HG03139 (cell line): Measurements from ENCODE around the gene RCL1.
"Not testable (repeated sequence)": the region's sequence is repeated elsewhere in the genome, so short reads cannot be mapped to it uniquely, and the experiment has no call there.

Experiments
- ATAC-seq: cut with Tn5 transposase; IDR thresholded peaks from one replicate; pipeline ENCODE4 v1.9.1; 2021; ENCODE audit not compliant: unreplicated experiment

RCL1 gene

GRCh38 chr9:4866239-4866969 is 73.7 kb downstream of the RCL1 start:
- ATAC-seq: no peak

- ATAC-seq: no peak
Measured at GRCh38 chr9:4873066-4873465, 80.3 kb downstream of the RCL1 start.

- ATAC-seq: no peak
Measured at GRCh38 chr9:4875559-4875958, 82.8 kb downstream of the RCL1 start.

GRCh38 chr9:4879115-4879558 is 86.4 kb downstream of the RCL1 start:
- ATAC-seq: no peak

- ATAC-seq: no peak
Measured at GRCh38 chr9:4883326-4883873, 90.7 kb downstream of the RCL1 start.

GRCh38 chr9:4886698-4887097 is 94.0 kb downstream of the RCL1 start:
- ATAC-seq: peak; percentile 97

- no peak for ATAC-seq
Measured at GRCh38 chr9:4887556-4887955, 94.8 kb downstream of the RCL1 start.

GRCh38 chr9:4890242-4890641 is 97.5 kb downstream of the RCL1 start:
- no peak for ATAC-seq

GRCh38 chr9:4890929-4891328 is 98.2 kb downstream of the RCL1 start:
- no peak for ATAC-seq

- ATAC-seq: no peak
Measured at GRCh38 chr9:4891674-4892073, 98.9 kb downstream of the RCL1 start.

GRCh38 chr9:4892501-4893194 is 99.9 kb downstream of the RCL1 start:
- ATAC-seq: no peak

GRCh38 chr9:4894076-4894475 is 101.3 kb downstream of the RCL1 start:
- ATAC-seq: no peak

GRCh38 chr9:4899853-4900252 is 107.1 kb downstream of the RCL1 start:
- ATAC-seq: not testable (repeated sequence)

- ATAC-seq: not testable (repeated sequence)
Measured at GRCh38 chr9:4901401-4902134, 108.8 kb downstream of the RCL1 start.

GRCh38 chr9:4902135-4902475 is 109.4 kb downstream of the RCL1 start:
- no peak for ATAC-seq

GRCh38 chr9:4904322-4905134 is 111.8 kb downstream of the RCL1 start:
- ATAC-seq: no peak

GRCh38 chr9:4905135-4905490 is 112.4 kb downstream of the RCL1 start:
- no peak for ATAC-seq
